Dendritic cell treated with granulocyte-macrophage colony-stimulating factor and Interleukin-4, amounts not matched to agents 40 ng/mL and 50 ng/mL, for 4 days (primary cell): ENCODE results near the gene USP6.
"Not testable (repeated sequence)": the region's sequence is repeated elsewhere in the genome, so short reads cannot be mapped to it uniquely, and the experiment has no call there.

ENCODE experiments used
- H3K27ac Mint-ChIP-seq: one replicate; pipeline ENCODE4 v1.8.0; 2022; ENCODE audit warnings: mild to moderate bottlenecking, mixed read lengths
- H3K27me3 Mint-ChIP-seq: one replicate; pipeline ENCODE4 v1.8.0; 2022; ENCODE audit warnings: mild to moderate bottlenecking, mixed read lengths
- H3K36me3 Mint-ChIP-seq: one replicate; pipeline ENCODE4 v1.8.0; 2022; ENCODE audit warnings: low read depth, mixed read lengths
- H3K4me1 Mint-ChIP-seq: one replicate; pipeline ENCODE4 v1.8.0; 2022; ENCODE audit warnings: low read depth, mixed read lengths
- H3K4me3 Mint-ChIP-seq: one replicate; pipeline ENCODE4 v1.8.0; 2022; ENCODE audit warnings: mild to moderate bottlenecking, moderate library complexity, mixed read lengths
- H3K9me3 Mint-ChIP-seq: one replicate; pipeline ENCODE4 v1.8.0; 2022; ENCODE audit warnings: mixed read lengths
- intact Hi-C: fragments of 100-400 bp; cut with micrococcal nuclease; formaldehyde crosslinking; loops from one replicate; pipeline ENCODE4 v1.15.0; 2022

USP6 gene

DNA sequence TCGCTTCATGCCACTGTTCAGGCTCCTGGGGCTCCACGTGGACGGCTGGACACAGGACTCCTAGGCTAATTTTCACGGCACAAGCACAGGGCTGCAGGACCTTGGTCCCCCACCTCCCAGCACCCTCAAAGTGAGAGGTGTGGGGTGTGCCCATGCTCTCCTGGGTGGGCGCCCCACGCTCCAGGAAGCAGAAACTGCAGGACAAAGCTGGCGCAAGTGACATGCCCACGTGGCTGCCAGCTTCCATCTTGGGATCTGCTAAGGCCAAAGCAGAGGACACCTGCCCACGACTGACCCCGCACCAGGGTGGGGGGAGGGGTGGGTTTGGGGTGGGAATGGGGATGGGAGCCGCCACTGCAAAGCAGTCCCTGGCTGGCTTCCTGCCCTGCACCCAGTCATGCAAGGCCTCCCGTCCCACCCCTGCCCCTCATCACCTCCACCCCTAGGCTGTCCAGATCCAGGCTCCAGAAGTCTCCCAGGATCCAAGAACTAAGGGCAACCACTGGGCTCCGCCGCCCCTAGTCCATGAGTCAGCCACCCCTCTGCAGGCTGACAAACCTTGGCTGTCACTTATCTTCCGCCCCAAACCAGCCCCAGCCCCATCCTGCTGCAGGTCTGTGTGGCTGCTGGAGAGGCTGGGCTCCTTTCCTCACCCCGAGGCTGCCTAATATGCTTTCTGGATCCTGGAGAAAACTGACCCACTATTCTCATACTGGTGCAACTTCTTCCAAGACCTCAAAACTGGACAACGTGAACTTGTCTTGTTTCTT lies 11.1 kb downstream of the USP6 start:
- Mint-ChIP-seq H3K4me3 (no peak overlapping the region), H3K36me3 (no peaks in the 10 kb centered on the region), H3K27me3 (peaks cover 37% of the 10 kb centered on the region), H3K9me3 (no peaks in the 10 kb centered on the region), H3K27ac (no peak overlapping the region), H3K4me1 (no peaks in the 10 kb centered on the region)
- intact Hi-C loops = no loop called here

DNA sequence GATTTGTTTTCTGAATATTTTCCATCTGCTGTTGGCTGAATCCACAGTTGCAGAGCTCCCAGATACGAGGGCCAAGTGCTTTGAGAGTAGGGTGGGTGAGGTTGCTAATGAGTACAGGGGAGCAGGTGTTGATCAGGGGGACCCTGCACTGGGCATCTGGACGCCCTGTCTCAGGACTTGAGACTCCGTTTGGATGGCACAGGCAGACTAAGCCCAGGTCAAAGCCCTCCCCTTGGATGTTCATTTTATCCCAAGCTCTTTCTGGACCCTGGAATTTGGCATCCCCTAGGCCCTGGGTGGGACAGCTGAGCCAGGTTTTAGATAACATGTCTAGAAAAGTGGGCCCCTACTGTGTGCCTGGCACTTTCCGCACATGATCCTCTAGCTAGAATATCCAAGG lies 12.1 kb downstream of the USP6 start:
- H3K27ac Mint-ChIP-seq = no peak overlapping the region
- no peaks in the 10 kb centered on the region for H3K9me3 Mint-ChIP-seq
- no peaks in the 10 kb centered on the region for H3K4me1 Mint-ChIP-seq

DNA sequence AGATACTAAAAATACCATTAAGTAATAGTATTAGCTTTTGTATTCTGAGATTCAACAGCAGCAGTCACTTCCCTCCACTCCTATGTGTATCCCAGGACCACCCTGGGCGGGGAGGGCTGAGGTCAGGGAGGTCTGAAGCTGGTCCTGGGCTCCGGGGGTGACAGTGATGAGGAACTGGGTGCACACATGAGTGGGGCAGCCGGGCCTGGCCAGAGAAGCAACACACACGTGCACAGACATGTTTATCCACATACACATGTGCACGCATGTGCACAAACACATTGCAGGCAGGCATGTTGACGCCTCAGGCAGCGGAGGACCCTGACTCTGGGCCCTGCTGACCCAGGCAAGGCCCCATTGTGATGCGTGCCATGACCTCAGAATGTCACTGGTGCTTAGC lies 12.6 kb downstream of the USP6 start:
- H3K27ac Mint-ChIP-seq, intact Hi-C loops, H3K4me1 Mint-ChIP-seq, H3K9me3 Mint-ChIP-seq, H3K4me3 Mint-ChIP-seq, H3K36me3 Mint-ChIP-seq: not testable (repeated sequence)
- H3K27me3 Mint-ChIP-seq = peaks cover 29% of the 10 kb centered on the region

More for the DNA sequence above, 12.1 kb downstream of the USP6 start:
- Mint-ChIP-seq H3K36me3 (no peaks in the 10 kb centered on the region), H3K4me3 (no peak overlapping the region), H3K27me3 (peaks cover 32% of the 10 kb centered on the region)
- intact Hi-C loops = no loop called here

DNA sequence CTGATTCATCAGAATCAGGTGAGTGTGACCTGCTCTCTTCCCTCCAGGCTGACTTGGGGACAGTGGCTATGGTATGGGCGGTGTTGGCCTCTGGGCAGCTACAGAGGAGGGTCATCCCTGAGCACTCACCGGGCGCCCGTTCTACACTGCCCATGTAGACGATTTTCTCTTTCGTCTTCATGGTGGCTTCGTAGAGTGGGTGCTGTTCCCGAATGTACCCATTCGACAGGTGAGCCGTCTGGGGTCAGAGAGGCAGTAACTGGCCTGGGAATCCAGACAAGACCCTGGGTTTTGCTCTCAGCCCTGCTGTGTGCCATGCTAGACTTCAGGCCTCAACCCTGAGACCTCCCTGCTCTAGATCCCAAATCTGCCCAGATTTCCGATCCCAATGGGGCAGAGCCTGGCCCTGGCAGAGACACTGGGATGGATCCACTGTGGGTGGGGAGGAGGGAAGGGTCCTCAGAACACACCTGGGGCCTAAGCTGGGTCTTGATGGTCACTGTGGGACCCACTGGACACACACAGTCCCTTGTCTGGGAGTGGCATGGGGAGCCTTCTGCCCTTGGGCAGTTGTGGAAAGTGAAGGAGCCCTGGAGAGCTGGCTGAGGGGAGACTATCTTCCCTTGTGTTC lies 13.2 kb downstream of the USP6 start:
- Mint-ChIP-seq H3K9me3 (no peaks in the 10 kb centered on the region), H3K4me1 (no peaks in the 10 kb centered on the region), H3K27me3 (peaks cover 23% of the 10 kb centered on the region)

DNA sequence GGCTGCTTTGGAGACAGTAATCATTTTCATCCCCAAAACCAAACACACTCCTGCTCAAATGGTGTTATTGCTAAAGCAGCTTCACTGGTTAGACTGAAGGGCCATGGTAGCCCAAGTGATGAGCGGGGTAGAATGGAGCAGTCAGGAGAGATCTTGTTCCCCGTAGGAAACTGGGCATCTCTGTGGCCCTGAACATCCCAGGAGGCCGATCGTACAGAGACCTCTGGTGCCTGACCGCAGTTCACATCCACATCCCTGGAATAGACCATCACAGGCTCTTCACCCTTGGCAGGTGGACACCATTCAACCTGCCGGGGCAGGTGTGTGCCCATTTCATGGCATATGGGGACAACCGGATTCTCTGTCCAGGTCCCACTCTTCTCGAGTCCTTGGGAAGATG lies 13.9 kb downstream of the USP6 start:
- H3K4me1 Mint-ChIP-seq, H3K9me3 Mint-ChIP-seq, H3K4me3 Mint-ChIP-seq, H3K27ac Mint-ChIP-seq, H3K36me3 Mint-ChIP-seq, intact Hi-C loops: not testable (repeated sequence)
- peaks cover 17% of the 10 kb centered on the region for H3K27me3 Mint-ChIP-seq

More for the DNA sequence above, 13.2 kb downstream of the USP6 start:
- Mint-ChIP-seq H3K4me3 (no peak overlapping the region), H3K27ac (no peak overlapping the region), H3K36me3 (no peaks in the 10 kb centered on the region)
- intact Hi-C loops = no loop called here

DNA sequence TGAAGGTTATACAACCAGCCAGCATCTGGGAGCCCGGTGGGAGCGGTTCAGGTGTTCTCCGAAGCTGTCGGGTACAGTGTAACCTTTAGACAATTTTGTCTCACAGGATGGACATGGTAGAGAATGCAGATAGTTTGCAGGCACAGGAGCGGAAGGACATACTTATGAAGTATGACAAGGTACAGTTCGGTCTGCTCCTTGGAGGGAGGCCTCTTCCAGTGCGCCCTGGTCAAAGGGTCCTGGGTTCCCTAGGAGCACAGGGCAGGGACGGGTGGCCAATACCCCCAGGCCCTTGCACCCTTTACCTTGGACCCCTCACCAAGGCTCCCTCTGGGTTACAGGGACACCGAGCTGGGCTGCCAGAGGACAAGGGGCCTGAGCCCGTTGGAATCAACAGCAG lies 14.4 kb downstream of the USP6 start:
- peaks cover 16% of the 10 kb centered on the region for H3K27me3 Mint-ChIP-seq
- H3K36me3 Mint-ChIP-seq, H3K4me1 Mint-ChIP-seq, H3K9me3 Mint-ChIP-seq, H3K4me3 Mint-ChIP-seq, intact Hi-C loops, H3K27ac Mint-ChIP-seq: not testable (repeated sequence)

DNA sequence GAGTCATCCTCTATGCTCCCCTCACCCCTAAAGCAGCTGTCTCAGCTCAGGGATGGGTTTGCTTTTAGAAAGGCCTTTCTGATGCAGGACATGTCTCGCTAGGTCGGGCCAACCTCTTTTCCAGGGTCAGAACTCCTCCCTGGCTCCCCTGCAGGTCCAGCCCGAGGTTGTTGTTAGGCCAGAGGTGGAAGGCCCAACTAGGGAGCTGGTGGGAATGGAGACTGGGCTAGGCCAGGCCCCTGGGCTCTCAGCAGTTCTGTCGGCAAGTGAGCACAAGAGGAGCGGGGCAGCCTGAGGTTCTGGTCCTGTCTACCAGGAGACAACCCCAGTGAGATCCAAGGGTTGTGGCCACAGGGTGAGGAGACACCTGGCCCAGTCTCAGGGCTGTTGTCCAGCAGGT lies 14.9 kb downstream of the USP6 start:
- H3K36me3 Mint-ChIP-seq, intact Hi-C loops, H3K27ac Mint-ChIP-seq: not testable (repeated sequence)

DNA sequence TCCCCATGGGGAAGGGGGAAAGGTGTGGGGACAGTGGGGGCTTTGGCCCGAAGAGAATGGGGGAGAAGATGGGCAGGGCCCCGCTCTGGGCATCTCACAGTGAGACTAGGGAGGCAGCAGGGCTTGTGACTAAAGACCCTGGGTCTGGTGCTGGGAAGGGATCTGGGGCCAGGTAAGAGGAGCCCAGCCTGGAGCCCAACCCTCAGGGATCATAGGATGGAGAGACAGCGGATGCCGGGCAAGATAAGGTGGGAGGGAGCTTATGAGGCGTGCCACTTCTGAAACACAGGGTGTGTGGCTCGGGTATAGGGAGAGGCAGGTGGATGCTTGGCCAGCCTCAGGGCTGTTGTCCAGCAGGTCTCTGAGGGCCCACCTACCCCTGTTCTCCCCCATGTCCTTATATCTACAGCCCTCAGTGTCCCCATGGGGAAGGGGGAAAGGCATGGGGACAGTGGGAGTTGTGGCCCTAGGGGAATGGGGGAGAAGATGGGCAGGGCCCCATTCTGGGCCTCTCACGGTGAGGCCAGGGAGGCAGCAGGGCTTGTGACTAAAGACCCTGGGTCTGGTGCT lies 15.4 kb downstream of the USP6 start:
- Mint-ChIP-seq H3K36me3 (no peaks in the 10 kb centered on the region), H3K4me1 (no peaks in the 10 kb centered on the region), H3K27ac (no peak overlapping the region), H3K4me3 (no peak overlapping the region), H3K9me3 (no peaks in the 10 kb centered on the region), H3K27me3 (peaks cover 19% of the 10 kb centered on the region)
- intact Hi-C loops = no loop called here

More for the DNA sequence above, 14.9 kb downstream of the USP6 start:
- H3K4me3 Mint-ChIP-seq, H3K4me1 Mint-ChIP-seq, H3K9me3 Mint-ChIP-seq: not testable (repeated sequence)
- peaks cover 16% of the 10 kb centered on the region for H3K27me3 Mint-ChIP-seq

DNA sequence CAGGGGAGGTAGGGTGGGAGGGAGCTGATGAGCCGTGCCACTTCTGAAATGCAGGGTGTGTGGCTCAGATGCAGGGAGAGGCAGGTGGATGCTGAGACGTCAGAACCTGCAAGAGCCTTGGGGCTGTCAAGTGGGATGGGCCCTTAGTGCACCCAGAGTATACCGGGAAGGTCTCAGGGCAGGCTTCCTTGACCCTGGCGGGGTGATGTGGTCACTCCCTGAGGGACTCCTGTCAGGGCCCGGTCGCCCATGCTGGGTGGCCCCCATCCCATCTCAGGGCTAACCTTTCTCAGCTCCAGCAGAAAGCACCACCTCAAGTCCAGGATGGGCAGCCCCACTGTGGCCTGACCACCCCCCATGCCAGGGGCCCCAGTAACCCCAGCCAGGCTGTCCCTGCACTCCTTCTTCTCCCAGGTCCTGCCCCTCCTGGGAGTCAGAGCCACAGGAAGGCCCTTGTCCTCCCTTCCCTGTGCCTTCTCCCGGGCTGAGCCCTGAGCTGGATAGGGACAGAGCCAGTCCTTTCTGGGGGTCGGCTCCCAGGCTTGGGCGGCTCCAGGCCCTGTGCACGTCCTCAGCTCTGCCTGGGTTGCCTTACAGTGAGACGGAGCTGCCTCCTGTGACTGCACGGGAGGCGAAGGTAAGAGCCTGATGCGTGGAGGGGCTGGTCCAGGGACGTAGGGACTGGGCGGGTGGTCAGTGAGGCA lies 16.1 kb downstream of the USP6 start:
- H3K27ac Mint-ChIP-seq, intact Hi-C loops, H3K4me1 Mint-ChIP-seq, H3K4me3 Mint-ChIP-seq, H3K9me3 Mint-ChIP-seq, H3K36me3 Mint-ChIP-seq: not testable (repeated sequence)
- peaks cover 20% of the 10 kb centered on the region for H3K27me3 Mint-ChIP-seq

DNA sequence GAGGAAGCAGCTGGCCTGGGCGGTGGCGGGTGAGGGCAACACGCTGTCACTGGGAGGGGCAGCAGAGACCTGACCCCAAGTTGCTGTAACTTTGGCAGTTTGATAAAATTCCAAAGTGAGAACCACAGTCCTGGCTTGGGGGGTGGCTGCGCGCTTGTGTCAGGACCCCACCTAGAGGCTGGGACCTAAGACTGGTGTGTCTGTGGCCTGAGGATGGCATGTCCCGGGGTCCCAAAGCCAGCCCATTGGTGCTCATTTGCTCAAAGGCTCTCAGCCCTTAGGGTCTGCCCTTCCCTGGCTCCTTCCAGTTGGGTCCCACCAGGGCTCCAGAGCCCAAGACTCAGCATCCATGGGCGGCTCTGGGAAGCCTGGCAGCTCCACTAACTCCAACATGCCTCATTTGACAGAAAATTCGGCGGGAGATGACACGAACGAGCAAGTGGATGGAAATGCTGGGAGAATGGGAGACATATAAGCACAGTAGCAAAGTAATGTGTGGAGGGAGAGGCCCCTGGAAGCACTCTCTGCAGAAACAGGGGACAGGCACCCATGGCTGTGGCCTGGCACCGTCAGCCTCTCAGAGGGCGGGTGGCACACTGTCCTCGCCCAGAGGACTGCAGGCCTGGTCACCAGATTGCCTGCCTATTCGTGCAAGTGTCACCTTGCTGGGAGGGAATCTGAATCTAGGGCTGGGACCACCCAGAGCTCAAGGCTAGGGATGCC lies 16.8 kb downstream of the USP6 start:
- H3K4me1 Mint-ChIP-seq, H3K4me3 Mint-ChIP-seq, intact Hi-C loops, H3K36me3 Mint-ChIP-seq, H3K27ac Mint-ChIP-seq, H3K9me3 Mint-ChIP-seq: not testable (repeated sequence)
- H3K27me3 Mint-ChIP-seq = peaks cover 18% of the 10 kb centered on the region

DNA sequence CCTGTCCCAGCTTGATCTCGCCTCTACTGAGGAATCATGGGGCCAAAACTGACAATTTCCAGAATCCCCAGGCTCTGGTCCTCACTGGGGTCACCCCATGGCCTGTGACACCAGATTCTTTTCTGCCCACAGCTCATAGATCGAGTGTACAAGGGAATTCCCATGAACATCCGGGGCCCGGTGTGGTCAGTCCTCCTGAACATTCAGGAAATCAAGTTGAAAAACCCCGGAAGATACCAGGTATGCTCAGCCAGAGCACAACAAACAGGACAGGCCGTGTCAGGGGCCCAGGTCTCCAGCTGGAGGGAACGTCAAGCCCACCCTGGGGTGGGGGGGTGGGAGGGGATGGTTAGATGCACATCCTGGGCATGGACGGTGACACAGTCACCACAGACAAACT lies 17.5 kb downstream of the USP6 start:
- no peaks in the 10 kb centered on the region for H3K4me1 Mint-ChIP-seq
- intact Hi-C loops = no loop called here
- no peak overlapping the region for H3K27ac Mint-ChIP-seq
- peaks cover 18% of the 10 kb centered on the region for H3K27me3 Mint-ChIP-seq
- no peak overlapping the region for H3K4me3 Mint-ChIP-seq
- no peaks in the 10 kb centered on the region for H3K36me3 Mint-ChIP-seq
- H3K9me3 Mint-ChIP-seq = no peaks in the 10 kb centered on the region

DNA sequence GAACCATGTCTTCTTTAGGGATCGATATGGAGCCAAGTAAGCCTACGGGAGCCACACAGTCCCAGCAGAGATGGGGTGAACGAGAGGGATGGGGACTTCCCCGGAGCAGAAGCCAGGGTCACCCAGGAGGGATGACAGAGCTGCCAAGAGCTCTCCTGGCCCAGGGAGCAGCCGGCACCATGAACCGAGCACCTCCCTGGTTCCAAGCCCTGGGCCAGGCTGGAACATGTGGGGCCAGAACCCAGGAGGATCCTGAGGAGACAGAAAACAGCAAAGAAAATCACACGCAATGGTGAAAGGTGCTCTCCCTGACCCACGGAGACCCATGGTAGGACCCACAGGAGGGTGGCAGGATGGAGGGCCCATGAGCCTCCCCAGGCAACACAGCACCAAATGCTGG lies 18.1 kb downstream of the USP6 start:
- H3K27ac Mint-ChIP-seq, H3K4me1 Mint-ChIP-seq, H3K36me3 Mint-ChIP-seq, intact Hi-C loops, H3K4me3 Mint-ChIP-seq, H3K9me3 Mint-ChIP-seq: not testable (repeated sequence)
- peaks cover 18% of the 10 kb centered on the region for H3K27me3 Mint-ChIP-seq

DNA sequence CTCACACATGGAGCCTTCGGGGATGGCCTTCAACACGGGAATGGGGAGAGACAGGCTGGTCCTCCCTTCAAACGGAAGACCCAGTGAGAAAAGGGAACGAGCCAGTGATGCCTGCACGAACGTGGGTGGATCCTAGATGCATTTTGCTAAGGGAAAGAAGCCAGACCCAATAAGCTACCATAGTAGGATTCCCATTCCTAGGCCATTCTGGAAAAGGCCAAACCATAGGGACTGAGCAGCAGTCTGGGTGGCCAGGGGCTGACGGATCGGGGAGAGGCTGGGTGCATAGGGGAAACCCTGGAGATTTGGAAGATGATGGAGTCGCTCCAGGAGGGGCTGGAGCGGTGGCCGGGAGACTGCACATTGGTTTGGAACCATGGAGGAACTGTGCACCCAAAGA lies 18.7 kb downstream of the USP6 start:
- H3K4me3 Mint-ChIP-seq, H3K9me3 Mint-ChIP-seq, H3K4me1 Mint-ChIP-seq, H3K27ac Mint-ChIP-seq, intact Hi-C loops, H3K36me3 Mint-ChIP-seq: not testable (repeated sequence)
- peaks cover 18% of the 10 kb centered on the region for H3K27me3 Mint-ChIP-seq
